Activated CD4-positive, alpha-beta T cell treated with anti-CD3 and anti-CD28 coated beads for 24 hours (primary cell): ENCODE data around the gene CABP4.
"Not testable (repeated sequence)": the region's sequence is repeated elsewhere in the genome, so short reads cannot be mapped to it uniquely, and the experiment has no call there.

Experiments
- DNase-seq, 2 donors: peaks; one replicate each; pipeline ENCODE4 v3.0.0-alpha.2; 2020; ENCODE audit warnings: low read depth in 2 of 2

The CABP4 gene

DNA sequence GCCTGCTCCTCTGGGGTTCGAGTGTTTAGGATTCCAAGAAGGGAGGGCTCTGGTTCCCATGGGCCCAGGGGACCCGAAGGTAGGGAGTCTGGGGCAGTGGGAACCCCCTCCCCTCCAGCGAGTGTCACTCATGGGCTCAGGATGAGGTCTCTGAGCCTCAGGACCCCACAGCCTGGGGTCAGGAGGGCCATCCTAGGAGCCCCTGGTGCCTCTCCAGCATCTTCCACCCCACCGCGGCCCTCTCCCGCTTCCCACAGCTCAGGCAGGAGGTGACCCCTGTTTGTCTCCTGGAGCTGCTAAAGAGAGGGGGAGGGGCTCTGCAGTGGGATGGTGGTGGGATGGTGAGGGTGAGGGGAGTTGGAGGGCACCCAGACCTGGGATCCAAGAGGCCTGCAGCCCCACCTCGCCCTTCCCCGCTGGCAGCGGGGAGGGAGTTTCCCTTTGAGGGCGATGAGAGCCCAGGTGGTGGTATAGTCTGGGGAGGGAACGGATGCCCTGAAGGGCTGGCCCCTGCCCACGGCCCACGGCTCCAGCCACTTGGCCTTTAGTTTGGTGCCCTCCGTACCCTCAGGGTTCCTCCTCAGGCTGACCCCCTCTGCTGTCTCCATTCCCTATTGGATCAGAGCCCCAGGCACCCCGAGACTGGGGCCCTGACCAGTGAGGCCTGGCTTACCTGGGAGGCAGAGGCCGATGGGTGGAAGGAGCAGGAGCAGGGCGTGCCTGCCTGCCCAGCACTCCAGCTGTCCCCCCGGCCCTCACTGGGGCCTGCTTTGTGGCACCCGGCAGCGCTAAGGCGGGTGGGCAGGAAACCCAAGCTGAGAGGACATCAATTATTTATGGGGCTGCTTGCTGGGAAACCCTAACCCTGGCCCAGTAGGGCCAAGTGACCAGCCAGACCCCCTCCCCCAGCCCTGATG is 1.1 kb upstream of the CABP4 start:
- DNase-seq, result no peak

DNA sequence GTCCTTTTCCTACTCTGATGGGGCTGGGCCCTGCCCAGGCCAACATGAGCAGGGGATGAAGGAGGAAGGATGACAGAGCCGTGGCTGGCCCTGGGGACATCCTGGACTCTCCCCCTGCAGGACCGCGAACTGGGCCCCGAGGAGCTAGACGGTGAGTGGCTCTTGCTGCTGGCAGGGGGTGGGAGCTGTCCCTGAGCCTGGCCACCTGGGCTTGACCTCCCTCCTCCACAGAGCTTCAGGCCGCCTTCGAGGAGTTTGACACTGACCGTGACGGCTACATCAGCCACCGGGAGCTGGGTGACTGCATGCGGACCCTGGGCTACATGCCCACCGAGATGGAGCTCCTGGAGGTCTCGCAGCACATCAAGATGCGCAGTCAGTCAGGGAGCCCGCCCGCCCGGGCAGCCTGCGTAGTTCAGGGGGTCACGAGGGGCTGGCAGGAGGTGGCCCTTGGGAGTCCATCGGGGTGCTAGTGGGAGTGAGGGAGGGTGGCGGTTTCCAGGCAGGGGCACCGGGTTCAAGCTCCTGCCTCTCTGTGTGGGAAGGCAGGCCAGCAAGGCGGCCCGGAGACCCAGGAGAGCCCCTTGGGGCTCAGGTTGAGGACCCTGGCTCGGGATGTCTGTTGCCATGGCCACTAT is 1.0 kb downstream of the CABP4 start:
- no peak for DNase-seq

DNA sequence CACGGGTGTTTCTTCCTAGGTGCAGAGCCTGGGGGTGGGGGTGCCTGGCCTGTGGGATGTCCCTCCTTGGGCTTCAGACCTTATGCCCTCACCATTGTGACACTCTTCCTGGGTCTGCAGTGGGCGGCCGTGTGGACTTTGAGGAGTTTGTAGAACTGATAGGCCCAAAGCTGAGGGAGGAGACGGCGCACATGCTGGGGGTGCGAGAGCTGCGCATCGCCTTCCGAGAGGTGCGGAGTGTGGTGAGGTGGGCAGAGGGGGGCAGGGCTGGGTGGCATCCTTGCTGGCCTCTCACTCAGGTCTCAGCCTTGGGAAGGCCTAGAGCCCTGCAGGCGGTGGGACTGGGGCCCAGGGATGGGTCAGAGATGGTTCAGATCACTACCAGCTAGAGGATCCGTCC is 2.3 kb downstream of the CABP4 start:
- DNase-seq, result no peak

DNA sequence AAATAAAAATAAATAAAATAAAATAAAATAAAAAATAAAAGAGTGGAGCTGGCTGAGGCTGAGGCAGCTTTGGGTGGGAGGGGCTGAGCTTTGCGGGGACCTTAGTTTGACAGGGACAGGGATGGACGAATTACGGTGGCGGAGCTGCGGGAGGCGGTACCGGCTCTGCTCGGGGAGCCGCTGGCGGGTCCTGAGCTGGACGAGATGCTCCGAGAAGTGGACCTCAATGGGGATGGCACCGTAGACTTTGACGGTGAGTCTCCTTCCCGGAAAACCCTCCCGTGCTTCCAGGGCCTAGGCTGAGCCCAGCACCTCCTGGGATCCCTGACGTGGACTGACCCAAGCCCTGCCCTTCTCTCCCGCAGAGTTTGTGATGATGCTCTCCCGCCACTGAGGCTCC is 3.1 kb downstream of the CABP4 start:
- no peak for DNase-seq

DNA sequence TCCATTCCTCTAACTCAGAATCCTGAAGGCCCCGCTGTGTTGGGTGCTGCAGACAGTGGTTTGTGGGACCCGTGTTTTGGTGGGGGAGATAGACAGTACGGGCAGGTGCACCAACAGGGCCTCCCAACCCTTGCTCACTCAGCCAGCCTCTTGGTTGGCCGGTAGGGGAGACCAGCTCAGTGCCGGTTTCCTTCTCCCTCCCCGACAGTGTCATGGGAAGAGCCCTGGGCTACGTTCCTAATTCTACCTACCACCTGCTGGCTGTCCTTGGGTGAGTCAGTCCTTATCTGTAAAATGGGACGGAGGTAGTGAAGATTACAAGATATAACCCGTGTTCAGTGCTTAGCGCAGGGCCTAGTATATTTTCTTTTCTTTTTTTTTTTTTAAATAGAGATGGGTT is 8.0 kb downstream of the CABP4 start:
- DNase-seq, result no peak

DNA sequence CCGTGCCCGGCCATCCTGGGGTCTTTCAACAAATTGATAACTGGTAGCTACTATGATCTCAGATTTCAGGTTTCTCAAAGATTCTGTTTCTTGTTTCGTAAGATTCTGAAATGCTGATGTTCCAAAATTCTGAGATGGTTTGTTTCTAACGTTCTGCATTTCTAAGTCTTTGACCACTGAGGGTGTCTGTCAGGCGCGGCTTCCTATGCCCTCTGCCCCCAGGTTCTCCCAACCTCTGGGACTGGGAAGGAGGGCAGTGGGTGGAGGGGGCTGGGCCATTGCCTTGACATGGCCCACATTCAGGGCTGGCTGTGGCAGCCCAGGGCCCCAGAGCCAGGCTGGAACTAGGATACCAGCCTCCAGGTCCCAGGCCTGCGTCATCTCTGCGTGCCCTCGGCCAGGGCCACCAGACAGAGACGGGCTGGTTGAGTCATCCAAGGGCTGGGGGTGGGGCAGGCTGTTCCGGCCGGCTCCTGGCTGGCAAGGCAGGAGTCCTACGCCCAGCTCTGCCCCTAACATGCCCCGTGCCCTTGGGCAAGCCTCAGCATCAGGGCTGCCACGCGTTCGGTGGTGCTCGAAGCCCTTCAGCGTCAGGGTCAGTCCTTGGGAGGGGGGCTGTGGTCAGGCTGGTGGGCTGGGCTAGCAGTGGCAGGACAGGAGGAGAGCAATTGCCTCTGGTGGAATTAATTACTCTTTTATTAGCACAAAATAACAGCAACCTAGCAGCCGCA is 8.7 kb downstream of the CABP4 start:
- no peak for DNase-seq

DNA sequence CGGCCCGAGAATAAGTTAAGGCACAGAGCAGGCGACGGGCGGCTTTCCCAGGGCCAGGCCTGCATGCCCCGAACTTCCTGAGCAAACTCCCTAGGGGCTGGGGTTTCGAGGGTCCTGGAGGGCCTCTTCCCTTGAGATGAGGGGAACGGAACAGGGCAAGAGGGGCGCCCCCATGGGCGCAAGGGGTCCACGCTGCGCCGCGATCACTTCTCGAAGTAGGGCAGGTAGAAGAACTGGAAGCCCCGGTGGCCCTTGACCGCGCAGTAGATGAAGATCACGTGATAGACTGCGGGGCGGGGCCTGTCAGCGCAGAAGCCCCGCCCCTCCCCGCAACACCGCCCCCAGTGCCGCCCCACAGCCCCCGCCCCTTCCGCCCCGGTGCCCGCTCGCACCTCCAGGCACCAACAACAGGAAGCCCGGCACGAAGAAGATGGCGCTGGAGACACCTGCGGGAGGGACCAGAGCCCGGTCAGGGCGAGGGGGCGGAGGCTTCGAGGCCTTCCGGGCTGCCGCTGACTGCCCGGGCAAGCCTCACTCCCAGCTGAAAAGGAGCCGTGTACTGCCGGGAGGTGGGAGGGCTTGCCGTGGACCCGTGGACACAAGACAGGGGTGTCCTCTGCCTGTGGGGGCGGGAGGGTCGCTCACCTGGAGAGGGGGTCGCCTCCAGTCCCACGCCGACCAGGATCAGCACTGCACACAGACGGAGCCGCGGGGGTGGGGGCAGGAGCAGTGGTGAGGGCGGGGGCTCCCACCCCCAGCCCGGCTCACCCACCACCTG is 9.4 kb downstream of the CABP4 start:
- DNase-seq, result peak; percentile 86 to 89

DNA sequence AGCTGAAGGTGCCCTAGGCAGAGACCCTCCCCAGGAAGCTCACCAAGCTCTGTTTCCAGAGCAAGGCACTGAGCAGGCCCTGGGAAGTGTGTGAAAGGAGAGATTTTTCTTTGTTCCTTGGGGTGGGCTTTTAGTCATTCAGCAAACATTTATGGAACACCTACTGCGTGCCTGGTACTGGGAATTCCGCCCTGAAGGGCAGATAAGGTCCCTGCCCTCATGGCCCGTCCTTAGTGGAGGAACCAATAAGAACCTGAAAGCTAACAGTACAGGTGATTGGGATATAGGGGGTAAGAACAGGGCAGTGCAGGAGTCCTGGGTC is 10.0 kb downstream of the CABP4 start:
- DNase-seq, result no peak

DNA sequence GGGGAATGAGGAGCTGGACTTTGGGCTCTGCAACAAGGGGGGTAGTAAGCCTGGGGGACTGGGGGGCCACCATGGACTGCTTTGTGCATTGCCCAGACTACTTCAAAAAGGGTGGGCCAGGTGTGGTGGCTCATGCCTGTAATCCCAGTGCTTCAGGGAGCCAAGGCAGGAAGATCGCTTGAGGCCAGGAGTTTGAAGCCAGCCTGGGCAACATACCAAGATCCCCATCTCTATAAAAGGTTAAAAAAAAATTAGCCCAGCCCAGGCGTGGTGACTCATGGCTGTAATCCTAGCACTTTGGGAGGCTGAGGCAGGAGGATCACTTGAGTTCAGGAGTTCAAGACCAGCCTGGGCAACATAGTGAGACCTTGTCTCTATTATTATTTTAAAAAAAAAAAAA is 10.4 kb downstream of the CABP4 start:
- not testable (repeated sequence) for DNase-seq

DNA sequence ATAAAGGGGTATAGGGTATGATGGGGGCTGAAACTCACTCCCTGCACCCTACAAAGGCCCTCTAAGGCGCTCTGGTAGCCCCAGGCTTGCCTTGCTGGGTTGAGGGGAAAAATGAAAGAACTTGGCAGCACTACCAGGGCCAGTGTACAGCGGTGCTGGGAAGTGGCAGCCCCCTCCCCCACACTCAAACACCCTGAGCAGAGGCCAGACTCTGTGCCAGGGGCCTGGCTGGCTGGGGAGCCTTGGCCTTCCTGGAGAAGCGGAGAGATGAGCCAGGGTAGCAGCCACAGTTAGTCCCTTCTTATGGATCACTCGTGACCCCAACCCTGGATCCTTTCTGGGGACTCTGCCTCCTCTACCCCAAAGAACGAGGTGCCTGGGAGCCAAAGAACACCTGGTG is 11.2 kb downstream of the CABP4 start:
- no peak for DNase-seq

DNA sequence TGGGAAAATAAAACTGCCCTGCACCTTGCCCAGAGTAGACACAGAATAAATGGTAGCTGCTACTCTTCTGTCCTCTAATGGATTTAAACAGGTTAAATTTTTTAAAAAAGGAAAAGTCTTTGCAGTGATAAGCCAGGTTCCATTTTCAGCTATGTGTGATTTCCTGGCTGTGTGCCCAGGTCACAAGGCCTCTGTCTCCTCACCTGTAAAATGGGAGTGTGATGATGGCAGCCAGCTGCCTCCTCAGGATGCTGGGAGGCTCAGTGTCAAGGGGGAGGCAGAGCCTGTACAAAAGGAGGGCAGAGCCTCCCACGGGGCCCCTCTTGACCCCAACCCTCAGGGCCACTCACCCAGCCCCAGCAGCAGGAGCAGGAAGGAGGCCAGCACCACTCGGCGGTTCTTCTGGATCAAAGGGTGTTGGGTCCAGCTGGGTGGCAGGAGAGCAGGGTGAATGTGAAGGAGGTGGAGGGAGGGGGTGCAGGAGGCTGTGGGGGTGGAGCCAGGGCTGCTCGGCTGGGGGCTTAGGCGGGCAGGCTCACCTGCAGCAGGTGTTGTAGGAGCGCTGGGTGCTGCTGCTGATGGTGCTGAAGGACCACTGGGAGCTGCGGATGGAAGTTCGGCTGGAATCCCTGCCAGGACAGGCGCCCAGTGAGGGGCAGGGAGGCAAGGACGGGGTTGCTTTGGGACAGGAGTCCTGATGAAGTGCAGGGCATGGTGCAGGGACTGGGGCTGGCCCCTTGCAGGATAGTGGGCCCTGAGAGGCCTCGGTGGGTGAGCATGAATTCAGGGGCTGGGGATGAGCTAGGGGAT is 12.0 kb downstream of the CABP4 start:
- no peak for DNase-seq

DNA sequence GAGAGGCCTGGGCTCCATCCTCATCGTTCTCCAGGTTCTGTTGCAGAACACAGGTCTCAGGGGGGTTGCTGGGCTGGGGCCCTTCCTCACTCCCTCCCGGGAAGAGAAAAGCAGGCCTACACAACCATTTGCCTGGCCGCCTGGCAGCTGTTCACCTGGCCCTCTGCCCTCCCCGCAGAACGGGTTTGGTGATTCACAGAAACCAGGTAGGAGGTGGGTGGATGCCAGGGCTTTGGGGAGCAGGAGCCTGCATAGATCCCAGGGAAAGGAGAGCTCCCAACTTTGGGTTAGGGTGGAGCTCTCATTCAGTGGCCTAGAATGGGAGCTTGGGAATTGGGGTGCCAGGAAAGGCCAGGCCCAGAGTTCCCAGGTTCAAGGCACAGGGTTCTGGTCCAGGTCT is 12.9 kb downstream of the CABP4 start:
- no peak for DNase-seq

DNA sequence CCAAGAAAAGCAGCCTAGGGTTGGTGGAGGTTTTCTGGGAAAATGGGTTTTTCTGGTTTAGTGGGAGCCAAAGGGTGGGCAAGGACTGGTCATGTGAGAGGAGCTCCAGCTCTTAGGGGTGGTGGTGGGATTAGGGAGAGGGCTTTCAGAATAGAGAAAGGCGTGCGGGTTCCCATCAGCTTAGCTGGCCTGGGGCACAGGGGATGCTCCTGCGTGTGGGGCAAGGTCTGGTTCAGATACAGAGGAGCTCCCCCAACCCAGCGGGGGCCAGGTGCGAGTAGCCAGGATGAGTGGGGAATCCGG is 13.3 kb downstream of the CABP4 start:
- no peak for DNase-seq

DNA sequence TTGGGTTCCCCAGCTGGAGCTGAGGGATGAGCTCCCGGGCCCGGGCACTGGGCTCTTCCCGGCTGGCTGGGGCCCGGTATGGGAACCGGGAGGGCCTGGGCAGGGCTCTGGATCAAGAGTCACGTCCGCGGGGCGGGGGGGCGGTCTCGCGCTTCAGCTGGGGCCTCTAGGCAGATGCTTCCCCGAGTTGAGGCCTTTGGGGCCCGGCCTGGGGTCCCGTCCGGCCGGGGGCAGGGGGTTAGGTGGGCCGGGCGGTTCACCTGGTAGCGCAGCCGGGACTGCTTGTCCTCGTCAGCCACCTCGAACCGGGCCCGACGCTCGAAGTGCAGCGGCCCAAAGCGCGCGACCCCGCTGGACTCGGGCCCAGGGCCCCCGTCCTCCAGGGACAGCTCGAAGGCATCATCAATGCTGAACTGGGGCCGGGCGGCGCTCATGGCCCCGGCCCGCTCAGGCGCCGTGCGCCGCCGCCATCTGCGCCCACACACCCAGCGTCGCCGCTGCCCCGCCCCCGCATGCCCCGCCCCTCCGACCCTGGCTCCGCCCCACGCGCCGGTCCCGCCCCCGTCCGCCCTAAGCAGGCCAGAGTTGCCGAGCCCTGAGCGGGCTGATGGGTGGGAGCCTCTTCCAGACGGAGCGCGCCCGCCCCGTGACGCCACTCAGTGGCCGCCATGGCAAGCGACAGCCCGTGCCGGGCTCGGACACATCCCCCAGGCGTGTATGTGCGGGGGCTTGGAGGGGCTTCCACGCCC is 13.8 kb downstream of the CABP4 start, which contains the start of gene TMEM134:
Gene TMEM134, minus strand, starts transcription at position 493 of the 749 bp plus-strand sequence. Its CDS starts 59 bp downstream, at position 434.
- DNase-seq, result peak; percentile 86 to 91

DNA sequence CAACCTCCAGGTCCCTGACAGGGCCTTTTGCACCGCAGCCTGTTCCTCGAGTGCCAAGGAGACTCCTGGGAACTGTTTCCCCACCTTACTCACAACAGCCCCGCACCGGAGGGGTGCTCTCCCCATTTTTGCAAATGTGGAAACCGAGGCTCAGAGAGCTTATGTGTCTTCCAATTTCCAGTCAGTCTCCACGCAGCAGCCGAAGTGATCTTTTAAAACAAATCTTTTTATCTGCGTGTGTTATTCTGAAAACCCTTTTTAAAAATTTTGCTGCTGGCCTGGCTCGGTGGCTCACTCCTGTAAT is 14.3 kb downstream of the CABP4 start:
- no peak for DNase-seq

DNA sequence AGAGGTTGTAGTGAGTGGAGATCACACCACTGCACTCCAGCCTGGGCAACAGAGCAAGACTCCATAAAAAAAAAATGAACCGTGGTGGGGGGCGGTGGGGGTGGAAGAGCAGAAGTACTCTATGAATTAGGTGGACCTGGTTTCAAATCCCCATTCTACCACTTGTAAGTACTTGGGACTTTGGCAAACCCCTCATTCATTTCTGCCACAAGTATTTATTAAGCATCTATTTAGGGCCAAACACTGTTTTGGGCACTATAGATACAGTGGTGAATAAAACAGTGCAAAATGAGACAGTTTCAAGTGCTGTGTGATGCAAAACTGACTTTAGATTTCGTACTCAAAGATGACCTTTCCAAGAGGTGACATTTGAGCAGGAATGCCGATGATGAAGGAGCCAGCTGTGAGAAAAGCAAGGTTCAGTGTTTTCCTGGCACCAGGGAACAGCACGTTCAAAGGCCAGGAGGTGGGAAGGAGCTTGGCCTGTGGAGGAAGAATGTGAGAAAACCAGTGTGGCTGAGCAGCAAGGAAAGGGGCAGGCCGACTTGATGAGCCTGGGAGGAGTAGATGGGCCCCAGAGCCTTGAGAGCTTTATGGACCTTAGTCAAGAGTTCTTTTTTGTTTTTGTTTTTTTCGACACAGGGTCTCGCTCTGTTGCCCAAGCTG is 15.3 kb downstream of the CABP4 start:
- DNase-seq, result no peak

DNA sequence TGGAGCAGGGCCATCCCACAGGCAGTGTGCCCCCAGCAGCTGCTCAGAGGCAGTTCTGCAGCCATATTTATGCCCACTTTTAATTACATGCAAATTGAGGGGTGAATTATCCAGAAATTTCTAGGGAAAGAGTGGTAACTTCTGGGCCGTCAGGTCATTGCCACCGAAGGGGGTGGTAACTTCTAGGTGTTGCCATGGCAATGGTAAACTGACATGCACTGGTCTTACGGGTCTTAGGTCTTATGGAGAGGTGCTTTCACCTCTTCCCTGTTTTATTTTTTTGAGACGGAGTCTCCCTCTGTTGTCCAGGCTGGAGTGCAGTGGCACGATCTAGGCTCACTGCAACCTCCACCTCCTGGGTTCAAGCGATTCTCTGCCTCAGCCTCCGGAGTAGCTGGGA is 17.7 kb downstream of the CABP4 start:
- DNase-seq, result no peak

DNA sequence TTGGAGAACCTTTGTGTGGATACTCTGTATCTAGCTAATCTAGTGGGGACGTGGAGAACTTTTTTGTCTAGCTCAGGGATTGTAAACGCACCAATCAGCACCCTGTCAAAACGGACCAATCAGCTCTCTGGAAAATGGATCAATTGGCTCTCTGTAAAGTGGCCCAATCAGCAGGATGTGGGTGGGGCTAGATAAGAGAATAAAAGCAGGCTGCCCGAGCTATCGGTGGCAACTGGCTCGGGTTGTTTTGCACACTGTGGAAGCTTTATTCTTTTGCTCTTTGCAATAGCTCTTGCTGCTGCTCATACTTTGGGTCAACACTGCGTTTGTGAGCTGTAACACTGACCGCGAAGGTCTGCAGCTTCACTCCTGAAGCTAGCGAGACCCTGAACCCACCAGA is 21.5 kb downstream of the CABP4 start:
- not testable (repeated sequence) for DNase-seq

DNA sequence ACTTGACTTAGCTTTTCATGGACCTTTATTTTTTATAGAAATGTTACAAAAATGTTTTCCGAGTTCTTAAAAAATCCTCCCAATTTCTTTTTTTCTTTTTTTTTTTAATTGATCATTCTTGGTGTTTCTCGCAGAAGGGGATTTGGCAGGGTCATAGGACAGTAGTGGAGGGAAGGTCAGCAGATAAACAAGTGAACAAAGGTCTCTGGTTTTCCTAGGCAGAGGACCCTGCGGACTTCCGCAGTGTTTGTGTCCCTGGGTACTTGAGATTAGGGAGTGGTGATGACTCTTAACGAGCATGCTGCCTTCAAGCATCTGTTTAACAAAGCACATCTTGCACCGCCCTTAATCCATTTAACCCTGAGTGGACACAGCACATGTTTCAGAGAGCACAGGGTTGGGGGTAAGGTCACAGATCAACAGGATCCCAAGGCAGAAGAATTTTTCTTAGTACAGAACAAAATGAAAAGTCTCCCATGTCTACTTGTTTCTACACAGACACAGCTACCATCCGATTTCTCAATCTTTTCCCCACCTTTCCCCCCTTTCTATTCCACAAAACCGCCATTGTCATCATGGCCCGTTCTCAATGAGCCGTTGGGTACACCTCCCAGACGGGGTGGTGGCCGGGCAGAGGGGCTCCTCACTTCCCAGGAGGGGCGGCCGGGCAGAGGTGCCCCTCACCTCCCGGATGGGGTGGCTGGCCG is 22.3 kb downstream of the CABP4 start:
- DNase-seq, result not testable (repeated sequence)
